ENCODE data around the gene HSPB2.

GRCh38 chr11:111923351-111923788 lies 10.8 kb downstream of the HSPB2 start:
- TF ChIP-seq, protein P1, sequence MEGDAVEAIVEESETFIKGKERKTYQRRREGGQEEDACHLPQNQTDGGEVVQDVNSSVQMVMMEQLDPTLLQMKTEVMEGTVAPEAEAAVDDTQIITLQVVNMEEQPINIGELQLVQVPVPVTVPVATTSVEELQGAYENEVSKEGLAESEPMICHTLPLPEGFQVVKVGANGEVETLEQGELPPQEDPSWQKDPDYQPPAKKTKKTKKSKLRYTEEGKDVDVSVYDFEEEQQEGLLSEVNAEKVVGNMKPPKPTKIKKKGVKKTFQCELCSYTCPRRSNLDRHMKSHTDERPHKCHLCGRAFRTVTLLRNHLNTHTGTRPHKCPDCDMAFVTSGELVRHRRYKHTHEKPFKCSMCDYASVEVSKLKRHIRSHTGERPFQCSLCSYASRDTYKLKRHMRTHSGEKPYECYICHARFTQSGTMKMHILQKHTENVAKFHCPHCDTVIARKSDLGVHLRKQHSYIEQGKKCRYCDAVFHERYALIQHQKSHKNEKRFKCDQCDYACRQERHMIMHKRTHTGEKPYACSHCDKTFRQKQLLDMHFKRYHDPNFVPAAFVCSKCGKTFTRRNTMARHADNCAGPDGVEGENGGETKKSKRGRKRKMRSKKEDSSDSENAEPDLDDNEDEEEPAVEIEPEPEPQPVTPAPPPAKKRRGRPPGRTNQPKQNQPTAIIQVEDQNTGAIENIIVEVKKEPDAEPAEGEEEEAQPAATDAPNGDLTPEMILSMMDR (IDR thresholded peaks at IDR 0.05), result no peak
- TF ChIP-seq POLR2A (IDR thresholded peaks at IDR 0.05), result no peak
